HG02943 (cell line): Measurements from ENCODE around the gene FBXL13.
"Not testable (repeated sequence)": the region's sequence is repeated elsewhere in the genome, so short reads cannot be mapped to it uniquely, and the experiment has no call there.

Source experiments
- ATAC-seq: cut with Tn5 transposase; IDR thresholded peaks from one replicate; pipeline ENCODE4 v1.9.1; 2021; ENCODE audit warnings: mild to moderate bottlenecking, low read depth, moderate library complexity; ENCODE audit not compliant: unreplicated experiment

Gene FBXL13

DNA sequence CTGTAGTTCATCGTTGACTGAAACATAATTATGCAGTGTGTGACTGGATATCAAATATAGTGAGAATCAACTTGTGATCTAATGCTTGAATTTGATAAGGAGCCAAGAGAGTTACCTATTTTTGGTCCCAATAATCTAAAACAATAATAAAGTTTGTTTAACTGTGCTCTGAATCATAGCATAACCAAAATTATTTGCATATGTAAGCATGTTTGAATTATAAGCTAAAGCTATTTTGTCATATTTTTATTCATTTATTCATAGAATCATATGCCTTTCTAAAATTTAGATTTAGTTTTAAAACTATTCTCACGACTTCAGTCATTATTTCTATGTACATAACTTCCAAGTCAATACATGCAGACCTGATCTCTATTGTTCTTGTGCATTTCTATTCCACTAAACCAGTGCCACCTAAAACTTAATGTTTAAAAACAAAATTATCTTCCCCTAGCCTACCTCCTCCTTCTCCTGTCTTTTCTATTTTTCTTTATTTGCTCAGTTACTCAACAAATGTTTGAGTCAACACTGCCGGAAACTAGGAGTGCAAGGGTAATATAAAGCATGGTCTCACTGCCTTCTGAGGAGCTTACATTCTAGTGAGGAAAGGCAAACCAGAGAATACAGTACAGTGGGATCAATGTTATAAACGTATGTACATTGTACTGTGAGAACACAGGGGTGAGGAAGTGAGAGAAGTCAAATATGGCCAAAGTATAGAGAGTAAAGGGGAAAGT, 284.1 kb downstream of the FBXL13 start:
- not testable (repeated sequence) for ATAC-seq

DNA sequence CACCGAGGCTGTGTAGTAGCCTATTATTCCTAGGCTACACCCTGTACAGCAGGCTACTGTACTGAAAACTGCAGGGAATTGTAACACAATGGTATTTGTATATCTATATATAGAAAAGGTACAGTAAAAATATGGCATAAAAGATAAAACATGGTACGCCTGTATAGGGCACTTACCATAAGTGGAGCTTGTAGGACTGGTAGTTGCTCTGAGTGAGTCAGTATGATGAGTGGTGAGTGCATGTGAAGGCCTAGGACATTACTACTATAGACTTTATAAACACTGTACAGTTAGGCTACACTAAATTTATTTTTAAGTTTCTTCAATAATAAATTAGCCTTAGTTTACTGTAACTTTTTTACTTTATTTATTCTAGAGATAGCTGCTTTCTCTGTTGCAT, 285.8 kb downstream of the FBXL13 start:
- ATAC-seq: not testable (repeated sequence)

DNA sequence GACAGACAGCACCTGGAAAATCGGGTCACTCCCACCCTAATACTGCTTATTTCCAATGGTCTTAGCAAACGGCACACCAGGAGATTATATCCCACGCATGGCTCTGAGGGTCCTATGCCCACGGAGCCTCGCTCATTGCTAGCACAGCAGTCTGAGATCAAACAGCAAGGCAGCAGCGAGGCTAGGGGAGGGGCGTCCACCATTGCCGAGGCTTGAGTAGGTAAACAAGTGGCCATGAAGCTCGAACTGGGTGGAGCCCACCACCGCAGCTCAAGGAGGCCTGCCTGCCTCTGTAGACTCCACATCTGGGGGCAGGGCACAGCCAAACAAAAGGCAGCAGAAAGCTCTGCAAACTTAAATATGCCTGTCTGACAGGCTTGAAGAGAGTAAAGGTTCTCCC, 293.7 kb downstream of the FBXL13 start:
- ATAC-seq: not testable (repeated sequence)

DNA sequence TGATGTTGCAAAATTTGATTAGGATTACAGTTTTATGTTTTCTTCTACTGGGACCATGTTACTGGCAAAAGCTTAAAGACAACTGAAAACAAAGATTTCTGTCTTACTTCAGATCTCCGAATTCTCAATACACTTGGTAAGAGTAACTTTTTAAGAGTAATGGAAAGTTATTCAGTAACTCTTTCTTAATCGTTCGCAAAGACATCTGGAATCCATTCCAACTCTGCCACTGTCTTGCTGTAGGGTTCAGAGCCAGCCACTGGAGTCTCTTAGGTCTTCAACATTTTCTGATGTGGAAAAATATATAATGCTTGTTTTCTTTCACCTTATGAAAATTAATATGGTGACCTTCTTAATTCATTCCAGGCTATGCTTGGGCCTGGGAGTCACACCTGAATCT, 295.9 kb downstream of the FBXL13 start:
- ATAC-seq: not testable (repeated sequence)

DNA sequence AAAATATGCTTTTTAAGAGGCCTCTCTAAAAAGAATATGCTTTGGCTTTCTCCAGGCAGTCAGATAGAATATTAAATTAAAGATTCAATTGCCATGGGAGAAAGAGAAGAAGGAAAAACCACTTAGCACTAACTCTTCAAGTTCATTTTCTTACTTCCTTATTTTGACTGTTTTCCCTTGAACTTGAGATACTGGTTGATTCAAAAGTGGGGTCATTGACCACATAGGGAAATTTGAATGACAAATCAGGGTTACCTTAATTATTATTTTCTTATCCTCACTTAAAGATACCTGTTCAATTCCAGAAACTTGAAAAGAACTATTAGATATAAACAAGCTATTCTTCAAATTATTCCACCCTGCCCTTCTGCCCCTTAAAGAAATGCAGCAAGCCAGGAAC, 298.4 kb downstream of the FBXL13 start:
- ATAC-seq: not testable (repeated sequence)

DNA sequence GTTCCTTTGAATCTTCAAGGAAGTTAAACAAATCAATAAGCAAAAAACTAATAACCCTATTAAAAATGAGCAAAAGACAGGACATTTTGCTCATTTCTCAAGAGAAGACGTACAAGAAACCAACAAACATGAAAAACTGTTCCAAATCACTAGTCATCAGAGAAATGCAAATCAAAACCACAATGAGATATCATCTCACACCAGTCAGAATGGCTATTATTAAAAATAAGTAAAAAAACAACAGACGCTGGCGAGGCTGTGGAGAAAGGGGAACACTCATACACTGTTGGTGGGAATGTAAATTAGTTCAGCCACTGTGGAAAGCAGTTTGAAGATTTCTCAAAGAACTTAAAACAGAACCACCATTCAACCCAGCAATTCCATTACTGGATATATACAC, 304.1 kb downstream of the FBXL13 start:
- ATAC-seq: not testable (repeated sequence)

DNA sequence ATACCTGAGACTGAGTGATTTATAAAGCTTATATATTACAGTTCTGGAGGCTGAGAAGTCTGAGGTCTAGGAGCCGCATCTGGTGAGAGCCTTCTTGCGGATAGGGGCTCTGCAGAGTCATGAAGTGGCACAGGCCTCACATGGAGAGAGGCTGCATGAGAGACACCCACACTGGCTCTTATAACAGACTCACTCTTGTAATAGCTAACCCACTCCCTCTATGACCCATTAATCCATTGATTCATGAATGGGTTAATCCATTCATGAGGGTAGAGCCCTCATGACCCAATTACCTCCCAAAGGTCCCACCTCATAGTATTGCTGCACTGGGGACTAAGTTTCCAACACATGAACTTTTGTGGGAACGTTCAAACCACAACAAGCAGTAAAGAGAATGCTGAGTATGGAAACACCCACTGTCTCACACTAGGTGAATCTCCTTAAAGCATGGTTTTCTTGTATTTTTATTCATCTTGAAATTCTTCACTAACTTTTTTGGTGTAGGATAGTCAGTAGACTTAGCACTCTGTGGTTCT, 304.9 kb downstream of the FBXL13 start:
- not testable (repeated sequence) for ATAC-seq

DNA sequence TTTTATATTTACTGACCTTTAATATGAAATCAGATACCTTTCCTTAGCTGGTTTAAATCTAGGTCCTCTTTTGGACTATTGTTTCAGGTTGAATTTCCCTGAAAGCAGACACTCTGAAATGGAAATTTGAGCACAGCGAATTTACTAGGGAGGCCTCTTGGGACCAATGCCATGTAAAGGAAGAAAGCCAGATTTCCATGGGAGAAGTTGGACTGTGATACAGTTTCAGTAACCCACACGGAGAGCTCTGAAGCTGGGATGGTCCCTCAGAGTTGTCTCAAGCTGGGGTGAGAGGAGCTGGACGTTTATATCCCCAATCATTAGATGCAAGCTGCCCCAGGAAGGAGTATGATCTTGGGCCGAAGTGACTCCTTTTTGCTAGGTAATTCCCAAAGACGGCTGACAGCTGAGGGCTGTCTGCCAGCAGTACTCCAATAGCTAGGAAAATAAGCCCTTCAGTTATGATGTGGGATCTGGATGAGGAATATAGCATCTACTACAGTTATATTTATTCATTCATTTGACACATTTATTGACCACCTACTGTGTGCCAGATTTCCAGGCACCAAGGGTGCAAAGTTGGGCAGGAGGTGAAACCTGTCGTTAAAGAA, 311.2 kb downstream of the FBXL13 start:
- not testable (repeated sequence) for ATAC-seq
